Measurements from ENCODE around the gene BABAM2. TPM values are rescaled to one million over a fixed set of nuclear protein-coding genes. Genes with fewer than 3 reads are reported as not detected.
A peak's percentile ranks its signal among the peaks of the same experiment; 100 is the strongest.

The BABAM2 gene
- total and polyA plus RNA-seq, 2 experiments from 2014 or later: 31.8 to 83.3 TPM

GRCh38 chr2:28351621-28352020, 461.1 kb downstream of the BABAM2 start:
- Histone ChIP-seq H3K4me1 (ENCODE audit: low read depth) (peaks cover 35% of the 10 kb centered on the region), H3K36me3 (no peaks in the 10 kb centered on the region), H3K27me3 (no peaks in the 10 kb centered on the region), H3K27ac (peak overlapping the region; percentile 88), H3K9me3 (ENCODE audit: low read depth) (no peaks in the 10 kb centered on the region), H3K4me3 (no peak overlapping the region)
- no peak for DNase-seq (ENCODE audit: low read depth in 1 of 2, low spot score in 1 of 2)
- no peak for TF ChIP-seq CTCF (IDR thresholded peaks at IDR 0.05; ENCODE audit: low read depth, low read length)

GRCh38 chr2:28352104-28352503, 461.6 kb downstream of the BABAM2 start:
- no peaks in the 10 kb centered on the region for H3K9me3 ChIP-seq (ENCODE audit: low read depth)
- H3K27ac ChIP-seq: peak overlapping the region; percentile 88
- H3K27me3 ChIP-seq: no peaks in the 10 kb centered on the region
- peak in 1 of 2 donors; percentile 74 for DNase-seq (ENCODE audit: low read depth in 1 of 2, low spot score in 1 of 2)
- no peaks in the 10 kb centered on the region for H3K36me3 ChIP-seq
- no peak for TF ChIP-seq CTCF (IDR thresholded peaks at IDR 0.05; ENCODE audit: low read depth, low read length)
- H3K4me1 ChIP-seq (ENCODE audit: low read depth): peaks cover 39% of the 10 kb centered on the region
- H3K4me3 ChIP-seq: no peak overlapping the region

GRCh38 chr2:28352610-28353195, 462.2 kb downstream of the BABAM2 start:
- Histone ChIP-seq H3K27me3 (no peaks in the 10 kb centered on the region), H3K9me3 (ENCODE audit: low read depth) (no peaks in the 10 kb centered on the region), H3K4me1 (ENCODE audit: low read depth) (peaks cover 39% of the 10 kb centered on the region), H3K27ac (peak overlapping the region; percentile 88), H3K36me3 (no peaks in the 10 kb centered on the region), H3K4me3 (no peak overlapping the region)
- TF ChIP-seq CTCF (IDR thresholded peaks at IDR 0.05; ENCODE audit: low read depth, low read length): no peak
- no peak for DNase-seq (ENCODE audit: low read depth in 1 of 2, low spot score in 1 of 2)

GRCh38 chr2:28354920-28355520, 464.5 kb downstream of the BABAM2 start:
- H3K27ac ChIP-seq: peak overlapping the region; percentile 93
- H3K36me3 ChIP-seq: no peaks in the 10 kb centered on the region
- no peak for TF ChIP-seq CTCF (IDR thresholded peaks at IDR 0.05; ENCODE audit: low read depth, low read length)
- no peak overlapping the region for H3K4me3 ChIP-seq
- no peaks in the 10 kb centered on the region for H3K9me3 ChIP-seq (ENCODE audit: low read depth)
- H3K27me3 ChIP-seq: no peaks in the 10 kb centered on the region
- no peak for DNase-seq (ENCODE audit: low read depth in 1 of 2, low spot score in 1 of 2)
- peaks cover 39% of the 10 kb centered on the region for H3K4me1 ChIP-seq (ENCODE audit: low read depth)

GRCh38 chr2:28355521-28356094, 465.1 kb downstream of the BABAM2 start:
- H3K27me3 ChIP-seq: no peaks in the 10 kb centered on the region
- DNase-seq (ENCODE audit: low read depth in 1 of 2, low spot score in 1 of 2): peak; percentile 39 to 93
- peak overlapping the region; percentile 93 for H3K27ac ChIP-seq
- no peaks in the 10 kb centered on the region for H3K36me3 ChIP-seq
- H3K9me3 ChIP-seq (ENCODE audit: low read depth): no peaks in the 10 kb centered on the region
- H3K4me1 ChIP-seq (ENCODE audit: low read depth): peaks cover 39% of the 10 kb centered on the region
- TF ChIP-seq CTCF (IDR thresholded peaks at IDR 0.05; ENCODE audit: low read depth, low read length): no peak
- H3K4me3 ChIP-seq: no peak overlapping the region
